HEK293T (cell line): ENCODE results near the gene PXT1.
"Not testable (repeated sequence)": the region's sequence is repeated elsewhere in the genome, so short reads cannot be mapped to it uniquely, and the experiment has no call there.

Experiments used
- BHLHE40 ChIP-seq: fragments of 450-650 bp; IDR thresholded peaks from 2 replicates; pipeline ENCODE4 v1.6.1; 2016; ENCODE audit warnings: mild to moderate bottlenecking, moderate library complexity, borderline replicate concordance
- ELF4 ChIP-seq: fragments of 450-650 bp; IDR thresholded peaks from 2 replicates; pipeline ENCODE4 v1.6.1; 2017; ENCODE audit warnings: antibody characterized with exemption
- FOXA1 ChIP-seq: fragments of 450-650 bp; IDR thresholded peaks from 2 replicates; pipeline ENCODE4 v1.6.1; 2016; ENCODE audit warnings: mild to moderate bottlenecking
- FOXK2 ChIP-seq: fragments of 450-650 bp; IDR thresholded peaks from 2 replicates; pipeline ENCODE4 v1.6.1; 2016; ENCODE audit warnings: mild to moderate bottlenecking
- FOXM1 ChIP-seq: fragments of 450-650 bp; IDR thresholded peaks from 2 replicates; pipeline ENCODE4 v1.6.1; 2017; ENCODE audit warnings: mild to moderate bottlenecking, borderline replicate concordance
- LEF1 ChIP-seq: fragments of 450-650 bp; IDR thresholded peaks from 2 replicates; pipeline ENCODE4 v1.6.1; 2017; ENCODE audit warnings: mild to moderate bottlenecking, borderline replicate concordance
- NFRKB ChIP-seq: fragments of 450-650 bp; IDR thresholded peaks from 2 replicates; pipeline ENCODE4 v1.6.1; 2016; ENCODE audit warnings: mild to moderate bottlenecking, moderate library complexity
- SP1 ChIP-seq: fragments of 450-650 bp; IDR thresholded peaks from 2 replicates; pipeline ENCODE4 v1.6.1; 2017
- SUZ12 ChIP-seq: fragments of 450-650 bp; IDR thresholded peaks from 2 replicates; pipeline ENCODE4 v1.6.1; 2016; ENCODE audit warnings: mild to moderate bottlenecking

DNA sequence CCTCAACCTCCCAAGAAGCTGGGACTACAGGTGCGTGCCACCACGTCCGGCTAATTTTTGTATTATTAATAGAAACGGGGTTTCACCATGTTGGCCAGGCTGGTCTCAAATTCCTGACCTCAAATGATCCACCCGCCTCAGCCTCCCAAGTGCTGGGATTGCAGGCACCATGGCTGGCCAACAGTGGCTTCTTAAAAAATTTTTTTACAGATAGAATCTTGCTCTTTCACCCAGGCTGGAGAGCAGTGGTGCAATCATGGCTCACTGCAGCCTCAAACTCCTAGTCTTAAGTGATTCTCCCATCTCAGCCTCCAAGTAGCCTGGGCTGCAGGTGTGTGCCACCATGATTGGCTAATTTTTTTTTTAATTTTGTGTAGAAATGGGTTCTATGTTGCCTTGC lies 40.7 kb upstream of the PXT1 start:
- TF ChIP-seq FOXK2, NFRKB, ELF4, FOXM1, BHLHE40, SUZ12, LEF1, FOXA1, SP1: not testable (repeated sequence)
